ENCODE results near the gene SECTM1.

SECTM1 gene

GRCh38 chr17:82314012-82314726 lies 19.4 kb downstream of the SECTM1 start:
- DNase-seq: no peak

DNA sequence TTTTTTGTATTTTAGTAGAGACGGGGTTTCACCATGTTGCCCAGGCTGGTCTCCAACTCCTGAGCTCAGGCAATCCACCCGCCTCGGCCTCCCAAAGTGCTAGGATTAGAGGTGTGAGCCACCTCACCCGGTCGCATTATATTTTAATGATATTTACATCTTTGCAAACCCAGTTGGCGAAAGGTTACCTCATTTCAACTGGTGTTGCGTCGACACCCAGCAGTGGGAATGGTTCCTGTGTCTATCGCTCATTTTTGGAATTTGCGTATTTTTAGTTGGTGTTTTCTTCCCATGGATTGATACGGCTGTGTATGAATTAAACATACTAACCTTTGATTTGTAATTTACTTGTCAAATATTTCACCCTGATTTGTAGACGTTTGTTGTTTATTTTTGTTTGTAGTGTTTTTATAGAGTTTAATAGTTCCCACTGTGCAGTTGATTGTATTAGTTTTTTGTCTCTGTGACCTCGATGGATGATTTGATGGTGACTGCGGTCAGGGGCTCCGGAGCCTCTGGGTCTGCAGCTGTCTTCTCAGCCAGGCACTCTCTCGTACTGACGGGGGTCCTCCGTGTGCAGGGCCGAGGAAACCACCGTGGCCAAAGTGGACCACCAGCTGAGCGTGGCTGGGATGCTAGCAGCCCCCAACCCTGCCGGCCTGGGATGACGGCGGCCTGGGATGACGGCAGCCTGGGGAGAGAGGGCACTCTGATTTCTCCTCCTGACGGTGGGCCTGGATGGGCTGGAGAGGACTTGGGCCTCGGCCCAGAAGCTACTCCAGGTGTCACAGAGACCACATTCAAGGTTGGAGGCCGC lies 20.2 kb downstream of the SECTM1 start:
- DNase-seq: no peak

GRCh38 chr17:82311971-82312370 lies 21.6 kb downstream of the SECTM1 start:
- no peak for DNase-seq

GRCh38 chr17:82310877-82311276 lies 22.7 kb downstream of the SECTM1 start:
- no peak for DNase-seq

DNA sequence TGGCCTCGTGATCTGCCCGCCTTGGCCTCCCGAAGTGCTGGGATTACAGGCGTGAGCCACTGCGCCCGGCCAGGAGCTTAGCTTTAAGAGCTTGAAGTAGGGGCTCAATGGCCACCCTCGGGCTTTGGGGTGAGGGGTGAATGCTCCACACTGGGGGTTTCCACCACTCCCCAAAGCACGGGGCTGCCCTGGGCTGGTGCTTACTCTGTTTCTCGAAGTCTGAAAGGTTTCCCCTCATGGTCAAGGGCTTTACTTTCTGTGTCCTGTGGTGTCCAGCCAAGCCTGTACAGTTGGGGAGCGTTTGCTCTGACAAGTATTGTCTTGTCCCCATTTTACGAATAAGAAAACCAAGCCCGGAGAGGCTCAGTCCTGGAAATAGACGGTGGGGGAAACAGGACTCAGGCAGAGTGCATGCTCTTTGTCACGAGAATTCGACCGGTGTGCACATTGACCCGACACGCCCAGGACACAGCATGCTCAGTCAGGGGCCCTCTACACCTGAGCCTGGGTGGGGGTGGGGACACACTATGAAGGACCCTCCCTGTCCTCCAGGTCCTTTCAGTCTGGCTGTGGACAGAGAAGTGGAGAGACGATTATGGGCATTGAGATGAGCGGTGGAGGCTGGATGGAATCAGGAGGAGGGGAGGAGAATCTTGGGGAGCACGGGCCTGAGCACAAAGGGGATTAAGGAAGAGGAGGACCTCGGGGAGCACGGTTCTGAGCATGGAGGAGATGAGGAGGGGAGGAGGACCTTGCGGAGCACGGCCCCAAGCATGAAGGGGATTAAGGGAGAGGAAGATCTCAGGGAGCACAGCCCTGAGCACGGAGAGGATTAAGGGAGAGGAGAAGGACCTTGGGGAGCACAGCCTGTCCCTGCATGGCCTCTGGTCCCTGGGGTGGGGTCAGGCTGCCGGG lies 23.7 kb downstream of the SECTM1 start:
- no peak for DNase-seq

GRCh38 chr17:82305727-82306300 lies 27.8 kb downstream of the SECTM1 start:
- no peak for DNase-seq

- no peak for DNase-seq
These were observed 28.5 kb downstream of the SECTM1 start for GRCh38 chr17:82304826-82305726.

- DNase-seq: no peak
These were observed 29.4 kb downstream of the SECTM1 start for GRCh38 chr17:82303944-82304808.

- DNase-seq: no peak
These were observed 30.3 kb downstream of the SECTM1 start for GRCh38 chr17:82302991-82303943.

GRCh38 chr17:82302568-82302963 lies 31.0 kb downstream of the SECTM1 start:
- DNase-seq: no peak

DNA sequence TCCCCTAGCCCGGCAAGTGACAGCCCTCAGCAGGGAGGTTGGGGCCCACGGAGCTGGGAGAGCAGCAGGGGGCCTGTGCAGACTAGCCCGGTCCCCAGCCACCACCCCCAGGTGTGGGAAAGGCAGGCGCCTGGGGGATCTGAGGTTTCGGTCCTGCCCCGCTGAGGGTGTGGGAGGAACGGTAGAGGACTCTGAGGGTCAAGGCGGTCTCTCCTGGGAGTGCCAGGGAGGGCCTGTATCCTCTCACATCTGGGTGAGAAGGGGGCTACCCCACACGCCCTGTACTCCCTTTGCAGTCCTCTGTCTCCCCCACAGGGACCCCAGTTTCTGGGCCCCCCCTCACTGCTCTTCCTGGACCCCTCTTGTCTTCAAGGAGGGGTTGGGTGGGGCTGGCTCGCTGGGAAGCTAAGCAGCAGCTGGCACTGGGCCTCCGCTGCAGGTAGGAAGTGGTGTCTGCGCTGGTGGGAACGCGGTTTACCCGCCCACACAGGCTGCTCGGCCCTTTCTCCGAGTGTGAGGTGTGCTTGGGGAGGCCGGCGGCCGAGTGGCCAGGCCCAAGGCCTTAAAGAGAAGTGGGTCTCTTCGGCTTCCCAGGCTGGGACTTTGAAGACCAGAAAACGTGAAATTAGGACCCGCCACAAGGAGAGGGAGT lies 31.5 kb downstream of the SECTM1 start:
- DNase-seq: no peak

DNA sequence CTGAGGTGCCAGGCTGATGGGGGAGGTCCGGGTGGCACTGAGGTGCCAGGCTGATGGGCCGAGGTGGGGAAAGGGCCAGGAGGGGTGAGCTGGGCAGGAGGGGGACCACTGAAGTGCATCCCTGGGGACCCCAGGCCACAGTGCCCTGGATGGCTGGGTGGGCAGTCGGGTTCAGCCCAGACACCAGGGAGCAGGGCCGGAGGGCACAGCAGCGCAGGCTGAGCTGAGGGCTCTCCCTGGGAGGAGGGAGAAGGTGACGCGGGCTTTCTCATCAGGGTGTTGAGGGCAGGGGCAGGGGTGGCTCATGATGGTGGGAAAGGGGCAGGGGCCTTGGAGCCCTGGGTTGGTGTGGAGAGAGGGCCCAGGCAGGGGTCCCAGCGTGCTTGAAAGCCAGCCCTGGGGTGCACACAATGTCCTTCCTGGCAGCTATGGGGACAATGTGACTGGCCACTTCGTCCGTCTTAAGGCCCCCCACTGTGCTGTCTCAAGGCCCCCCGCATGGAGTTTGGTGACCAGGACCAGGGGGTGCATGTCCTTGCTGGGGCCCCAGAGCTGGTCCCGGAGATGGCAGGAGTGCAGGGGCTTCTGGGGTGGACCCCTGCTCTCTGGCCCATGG lies 32.2 kb downstream of the SECTM1 start:
- DNase-seq: no peak

- peak; percentile 44 for DNase-seq
These were observed 32.8 kb downstream of the SECTM1 start for GRCh38 chr17:82300707-82301270.

GRCh38 chr17:82300228-82300627 lies 33.3 kb downstream of the SECTM1 start:
- DNase-seq: no peak

GRCh38 chr17:82299452-82299851 lies 34.1 kb downstream of the SECTM1 start:
- DNase-seq: no peak

DNA sequence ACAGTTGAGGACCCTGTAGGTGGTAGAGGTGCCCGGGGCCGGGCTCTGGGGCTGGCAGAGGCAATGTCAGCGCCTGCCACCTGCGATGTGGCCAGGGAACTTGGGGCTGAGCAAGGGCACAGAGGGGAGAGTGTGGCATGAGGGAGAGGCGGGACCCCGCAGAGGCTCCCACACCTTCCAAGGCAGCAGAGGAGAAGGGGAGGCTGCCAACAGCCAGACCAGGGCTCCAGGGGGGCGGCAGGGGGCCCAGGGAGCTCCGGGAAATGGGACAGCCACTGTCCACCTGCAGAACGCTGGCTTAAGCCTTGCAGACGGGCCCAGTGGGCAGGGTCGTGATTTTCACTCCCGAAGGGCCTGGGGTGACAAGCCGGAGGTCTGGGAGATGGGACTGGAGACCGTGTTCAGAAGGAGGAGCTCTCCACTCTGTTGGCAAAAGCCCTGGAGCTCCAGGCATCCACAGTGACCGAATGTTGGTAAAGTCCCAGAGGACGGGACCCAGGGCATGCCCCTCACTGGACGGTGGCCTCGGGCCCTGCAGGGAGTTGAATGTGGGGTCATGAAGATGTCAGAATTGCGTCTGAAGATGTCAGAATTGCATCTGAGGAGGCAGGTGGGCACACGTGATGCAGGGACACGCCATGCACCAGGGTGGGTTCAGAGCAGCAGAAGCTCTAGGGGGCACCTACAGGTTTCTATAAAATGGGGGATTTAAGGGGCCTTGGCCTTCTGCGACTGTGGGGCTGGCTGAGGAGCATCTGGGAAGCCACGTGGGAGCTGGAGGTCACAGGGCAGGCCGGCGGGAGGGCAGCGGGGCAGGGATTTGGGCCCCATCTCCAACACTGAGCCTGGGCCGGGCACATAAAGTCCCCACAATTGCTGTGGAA lies 34.8 kb downstream of the SECTM1 start:
- DNase-seq: no peak

Measured in NCI-H774 (cell line).